Breast epithelium (tissue), 3 donors: ENCODE results near the gene MGAT4B.

Experiments used
- CTCF ChIP-seq, 3 donors: fragments of 450-650 bp; IDR thresholded peaks; one replicate each; pipeline ENCODE4 v1.5.1; 2016 to 2017; ENCODE audit warnings: antibody characterized with exemption in 3 of 3, mild to moderate bottlenecking in 3 of 3, moderate library complexity in 3 of 3
- POLR2A ChIP-seq: fragments of 450-650 bp; IDR thresholded peaks from one replicate; pipeline ENCODE4 v1.6.1; 2016; ENCODE audit warnings: antibody characterized with exemption, mild to moderate bottlenecking, moderate library complexity
- POLR2AphosphoS5 ChIP-seq, 3 donors: sonication (generic); formaldehyde crosslinking; IDR thresholded peaks; one replicate each; pipeline ENCODE4 v1.6.1; 2017; ENCODE audit warnings: antibody characterized with exemption in 3 of 3

GRCh38 chr5:179788193-179788854 is 18.3 kb downstream of the MGAT4B start:
- TF ChIP-seq CTCF (IDR thresholded peaks at IDR 0.05), result no peak
- TF ChIP-seq POLR2AphosphoS5 (IDR thresholded peaks at IDR 0.05), result no peak
- no peak for TF ChIP-seq POLR2A
